ENCODE measurements around the gene MAP3K19. TPM values are rescaled to one million over a fixed set of nuclear protein-coding genes. Genes with fewer than 3 reads are reported as not detected.

MAP3K19 gene
- total and polyA plus RNA-seq, 2 experiments from 2014 or later, result not detected

- H3K27me3 ChIP-seq (ENCODE audit: insufficient read depth), result no peaks in the 10 kb centered on the region
- ATAC-seq (no peak), DNase-seq (ENCODE audit: low spot score) (no peak)
- H3K27ac Mint-ChIP-seq, result no peak overlapping the region
- TF ChIP-seq ZNF331 (CRISPR knock-in tag; IDR thresholded peaks at IDR 0.05; ENCODE audit: low read depth) (no peak), ZNF462 (CRISPR knock-in tag; IDR thresholded peaks at IDR 0.05) (no peak)
- TF ChIP-seq, protein P1, sequence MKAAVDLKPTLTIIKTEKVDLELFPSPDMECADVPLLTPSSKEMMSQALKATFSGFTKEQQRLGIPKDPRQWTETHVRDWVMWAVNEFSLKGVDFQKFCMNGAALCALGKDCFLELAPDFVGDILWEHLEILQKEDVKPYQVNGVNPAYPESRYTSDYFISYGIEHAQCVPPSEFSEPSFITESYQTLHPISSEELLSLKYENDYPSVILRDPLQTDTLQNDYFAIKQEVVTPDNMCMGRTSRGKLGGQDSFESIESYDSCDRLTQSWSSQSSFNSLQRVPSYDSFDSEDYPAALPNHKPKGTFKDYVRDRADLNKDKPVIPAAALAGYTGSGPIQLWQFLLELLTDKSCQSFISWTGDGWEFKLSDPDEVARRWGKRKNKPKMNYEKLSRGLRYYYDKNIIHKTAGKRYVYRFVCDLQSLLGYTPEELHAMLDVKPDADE (IDR thresholded peaks at IDR 0.05), result no peak
- H3K9me2 ChIP-seq (ENCODE audit: insufficient read depth), result 0 out of 2 replicates have a peak, but pooled peaks cover 3% of the 10 kb centered on the region
- no peaks in the 10 kb centered on the region for H3F3A ChIP-seq (replicated peaks; ENCODE audit: low read depth)
- 0 out of 2 replicates have a peak, but pooled peaks cover 12% of the 10 kb centered on the region for H3K36me3 ChIP-seq (ENCODE audit: insufficient read depth)
- no peaks in the 10 kb centered on the region for H3K4me1 ChIP-seq (ENCODE audit: insufficient read depth)
- no peak overlapping the region for H3K4me3 Mint-ChIP-seq
- peaks cover 69% of the 10 kb centered on the region for H3K79me2 ChIP-seq (replicated peaks; ENCODE audit: insufficient read depth)
- H2AFZ ChIP-seq, result no peak overlapping the region
- H3K4me3 ChIP-seq, result no peak overlapping the region
- H3K4me1 Mint-ChIP-seq, result no peaks in the 10 kb centered on the region
- peaks cover 5% of the 10 kb centered on the region; the same call in 1 of the 2 replicates for H4K20me1 ChIP-seq (replicated peaks; ENCODE audit: insufficient read depth)
- H3K4me2 ChIP-seq, result no peak overlapping the region
- H3K27ac ChIP-seq (ENCODE audit: low read depth), result no peak overlapping the region
- peaks cover 78% of the 10 kb centered on the region for H3K36me3 Mint-ChIP-seq (ENCODE audit: low read depth)
- peaks cover 9% of the 10 kb centered on the region for H3K27me3 Mint-ChIP-seq (ENCODE audit: insufficient read depth, low read depth, poor library complexity)
- H3K9me3 Mint-ChIP-seq, result peaks cover 46% of the 10 kb centered on the region
These were observed 29.3 kb upstream of the MAP3K19 start for GRCh38 chr2:135076556-135076955.

- Mint-ChIP-seq H3K27ac (no peak overlapping the region), H3K9me3 (peaks cover 66% of the 10 kb centered on the region), H3K27me3 (ENCODE audit: insufficient read depth, low read depth, poor library complexity) (peaks cover 11% of the 10 kb centered on the region), H3K4me1 (no peaks in the 10 kb centered on the region), H3K4me3 (no peak overlapping the region), H3K36me3 (ENCODE audit: low read depth) (peaks cover 87% of the 10 kb centered on the region)
- ATAC-seq, result no peak
- H3K9me2 ChIP-seq (ENCODE audit: insufficient read depth), result 0 out of 2 replicates have a peak, but pooled peaks cover 3% of the 10 kb centered on the region
- H3K27ac ChIP-seq (ENCODE audit: low read depth), result no peak overlapping the region
- peaks cover 19% of the 10 kb centered on the region; the same call in 1 of the 2 replicates for H3K36me3 ChIP-seq (ENCODE audit: insufficient read depth)
- H3K4me1 ChIP-seq (ENCODE audit: insufficient read depth), result no peaks in the 10 kb centered on the region
- H3K4me3 ChIP-seq, result no peak overlapping the region
- no peak for DNase-seq (ENCODE audit: low spot score)
- 0 out of 2 replicates have a peak, but pooled peaks cover 5% of the 10 kb centered on the region for H4K20me1 ChIP-seq (replicated peaks; ENCODE audit: insufficient read depth)
- H3K27me3 ChIP-seq (ENCODE audit: insufficient read depth), result no peaks in the 10 kb centered on the region
- H3K79me2 ChIP-seq (replicated peaks; ENCODE audit: insufficient read depth), result peaks cover 66% of the 10 kb centered on the region
- H3F3A ChIP-seq (replicated peaks; ENCODE audit: low read depth), result no peaks in the 10 kb centered on the region
- H3K4me2 ChIP-seq, result no peak overlapping the region
- H2AFZ ChIP-seq, result no peak overlapping the region
- TF ChIP-seq STAT1 (IDR thresholded peaks at IDR 0.05; ENCODE audit: unreplicated experiment), result no peak
- TF ChIP-seq EZH2phosphoT487 (IDR thresholded peaks at IDR 0.05; ENCODE audit: unreplicated experiment), result no peak
- TF ChIP-seq ZNF331 (CRISPR knock-in tag; IDR thresholded peaks at IDR 0.05; ENCODE audit: low read depth), result no peak
- TF ChIP-seq EZH2 (IDR thresholded peaks at IDR 0.05; ENCODE audit: low read depth, unreplicated experiment), result no peak
- TF ChIP-seq, protein P1 (IDR thresholded peaks at IDR 0.05), result no peak
- no peak for TF ChIP-seq REST (IDR thresholded peaks at IDR 0.05; ENCODE audit: unreplicated experiment)
- no peak for TF ChIP-seq ZNF114 (CRISPR knock-in tag; IDR thresholded peaks at IDR 0.05)
- TF ChIP-seq JUNB (IDR thresholded peaks at IDR 0.05; ENCODE audit: unreplicated experiment), result no peak
- TF ChIP-seq POLR2AphosphoS5 (IDR thresholded peaks at IDR 0.05; ENCODE audit: low read depth), result no peak
These were observed 27.0 kb upstream of the MAP3K19 start for GRCh38 chr2:135074216-135074615.

Data from GM23338 (cell line).